ENCODE data around the gene LRFN2.

The LRFN2 gene

DNA sequence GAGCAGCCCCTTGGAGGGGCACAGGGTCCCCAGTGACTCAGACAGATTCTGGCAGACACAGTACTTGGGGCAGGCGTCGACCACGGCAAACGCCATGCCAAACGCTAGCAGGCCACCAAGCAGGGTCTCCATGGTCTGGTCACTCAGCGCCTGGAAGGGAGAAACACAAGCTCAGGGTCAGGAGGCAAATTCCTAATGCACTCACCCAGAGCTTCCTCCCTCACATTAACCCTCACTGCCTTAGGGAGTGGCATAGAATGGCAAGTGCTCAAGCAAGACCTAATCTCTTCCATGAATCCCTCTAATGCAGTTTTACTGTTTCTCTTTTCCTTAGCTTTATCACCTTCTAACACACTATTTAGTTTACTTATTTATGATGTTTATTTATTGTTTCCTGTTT lies 154.2 kb downstream of the LRFN2 start:
- no peak for TF ChIP-seq CTCF (IDR thresholded peaks at IDR 0.05; ENCODE audit: low read depth, low read length)
- H3K4me3 ChIP-seq (ENCODE audit: low read depth, low read length) = no peak overlapping the region
- in situ Hi-C loops (cut with HindIII; ENCODE audit: low sequenced_read_pairs) = no loop called here
- DNase-seq (ENCODE audit: low read depth, low spot score) = no peak

DNA sequence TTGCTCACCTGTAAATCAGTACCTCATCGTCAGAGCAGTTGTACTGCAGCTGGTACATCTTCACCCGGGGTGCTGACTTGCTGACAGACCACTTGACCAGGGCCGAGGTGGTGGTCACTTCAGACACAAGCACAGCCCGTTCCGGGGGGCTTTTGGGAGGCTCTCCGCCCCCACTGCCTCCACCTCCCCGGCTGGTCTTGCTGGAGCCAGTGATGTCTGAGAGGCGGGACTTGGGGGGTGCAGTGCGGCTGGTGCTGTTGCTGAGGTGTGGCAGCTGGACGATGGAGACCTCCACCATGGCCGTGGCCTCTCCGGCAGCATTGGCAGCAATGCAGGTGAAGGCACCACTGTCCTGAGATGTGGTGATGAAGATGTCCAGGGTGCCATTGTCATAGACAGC lies 155.5 kb downstream of the LRFN2 start:
- no peak for TF ChIP-seq CTCF (IDR thresholded peaks at IDR 0.05; ENCODE audit: low read depth, low read length)
- H3K4me3 ChIP-seq (ENCODE audit: low read depth, low read length) = no peak overlapping the region
- in situ Hi-C loops (cut with HindIII; ENCODE audit: low sequenced_read_pairs) = no loop called here
- DNase-seq (ENCODE audit: low read depth, low spot score) = no peak

- in situ Hi-C loops (cut with HindIII; ENCODE audit: low sequenced_read_pairs) = no loop called here
- no peak overlapping the region for H3K4me3 ChIP-seq (ENCODE audit: low read depth, low read length)
- TF ChIP-seq CTCF (IDR thresholded peaks at IDR 0.05; ENCODE audit: low read depth, low read length) = no peak
- no peak for DNase-seq (ENCODE audit: low read depth, low spot score)
Observed at GRCh38 chr6:40427196-40427595, 160.0 kb downstream of the LRFN2 start.

DNA sequence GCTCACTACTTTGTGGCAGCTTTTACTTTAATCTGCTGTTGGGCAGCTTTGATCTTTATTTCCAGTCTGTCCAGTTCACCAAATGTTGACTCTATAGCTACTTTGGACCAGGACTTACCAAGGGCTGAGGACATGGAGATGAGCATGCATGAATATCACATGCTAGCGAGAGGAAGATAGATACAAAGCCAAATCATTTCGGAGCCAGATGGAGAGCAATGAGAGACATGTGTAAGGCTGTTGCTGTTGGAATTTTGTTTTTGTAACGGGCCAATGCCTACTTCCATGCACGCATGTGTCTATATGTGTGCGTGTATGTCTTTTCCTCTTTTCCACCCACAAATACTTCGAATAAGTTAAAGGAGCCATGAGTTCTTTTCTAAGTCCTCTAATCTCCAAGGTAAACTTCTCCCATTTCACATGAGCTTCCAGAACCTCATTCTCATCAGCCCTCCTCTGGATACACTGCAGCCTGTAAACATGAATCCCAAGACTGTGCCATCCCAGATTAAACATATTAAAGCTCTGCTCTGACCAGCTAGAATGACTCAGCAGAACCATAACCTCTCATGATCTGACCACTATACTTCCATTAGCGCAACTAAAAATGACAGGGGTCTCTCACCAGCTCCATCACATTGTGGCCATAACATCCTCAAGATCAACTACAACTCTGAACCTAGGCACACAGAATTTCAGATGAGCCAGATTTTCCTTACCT lies 160.7 kb downstream of the LRFN2 start:
- TF ChIP-seq CTCF (IDR thresholded peaks at IDR 0.05; ENCODE audit: low read depth, low read length) = no peak
- DNase-seq (ENCODE audit: low read depth, low spot score) = no peak
- in situ Hi-C loops (cut with HindIII; ENCODE audit: low sequenced_read_pairs) = no loop called here
- H3K4me3 ChIP-seq (ENCODE audit: low read depth, low read length) = no peak overlapping the region

- no peak overlapping the region for H3K4me3 ChIP-seq (ENCODE audit: low read depth, low read length)
- no peak for TF ChIP-seq CTCF (IDR thresholded peaks at IDR 0.05; ENCODE audit: low read depth, low read length)
- no peak for DNase-seq (ENCODE audit: low read depth, low spot score)
- in situ Hi-C loops (cut with HindIII; ENCODE audit: low sequenced_read_pairs) = no loop called here
Observed at GRCh38 chr6:40425192-40425919, 161.8 kb downstream of the LRFN2 start.

DNA sequence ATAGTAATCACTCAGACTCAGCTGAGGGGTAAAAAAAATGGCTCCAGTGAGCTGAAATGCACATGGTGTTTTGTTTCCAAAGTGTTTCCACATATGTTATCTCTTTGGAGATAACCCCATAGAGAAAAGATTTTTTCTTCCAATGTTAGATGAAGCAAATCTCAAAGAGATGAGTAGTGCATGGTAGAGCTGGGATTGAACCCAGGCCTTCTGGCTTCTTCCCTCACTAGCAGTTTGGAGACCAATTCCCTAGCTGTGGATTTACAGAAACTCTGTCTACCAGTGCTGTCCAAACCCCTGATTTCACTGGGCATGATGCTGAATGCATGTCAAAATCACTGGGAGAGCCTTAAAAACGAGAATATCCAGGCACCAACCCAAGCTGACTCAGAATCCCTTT lies 165.1 kb downstream of the LRFN2 start:
- DNase-seq (ENCODE audit: low read depth, low spot score) = no peak
- in situ Hi-C loops (cut with HindIII; ENCODE audit: low sequenced_read_pairs) = no loop called here

More for the DNA sequence above, 165.1 kb downstream of the LRFN2 start:
- no peak overlapping the region for H3K4me3 ChIP-seq (ENCODE audit: low read depth, low read length)
- no peak for TF ChIP-seq CTCF (IDR thresholded peaks at IDR 0.05; ENCODE audit: low read depth, low read length)

Data from astrocyte of the spinal cord (primary cell).